Natural killer cell treated with Interleukin-12 subunit alpha and Interleukin-12 subunit beta and Interleukin-15 and Interleukin-18, amount 100 ng/mL, for 72 hours (primary cell): Measurements from ENCODE around the gene KCTD15. TPM values are rescaled to one million over a fixed set of nuclear protein-coding genes. Genes with fewer than 3 reads are reported as not detected.

Experiments used
- ATAC-seq, 2 donors: fragments of 150-1000 bp; cut with Tn5 transposase in 1 of 2; sonication (Bioruptor Pico), chemical (Tn5 transposase) in 1 of 2; 2 replicates each; pipeline ENCODE4 v1.10.0; 2021
- DNase-seq: peaks from one replicate; pipeline ENCODE4 v3.0.0; 2022; ENCODE audit warnings: low spot score
- H3K27ac Mint-ChIP-seq, 2 donors: 1 replicate in 1 of 2; 2 replicates in 1 of 2; pipeline ENCODE4 v1.8.0; 2022; ENCODE audit warnings: mixed read lengths in 2 of 2, mild to moderate bottlenecking in 1 of 2, moderate library complexity in 1 of 2
- H3K27me3 Mint-ChIP-seq, 2 donors: 1 replicate in 1 of 2; 2 replicates in 1 of 2; pipeline ENCODE4 v1.8.0; 2022; ENCODE audit warnings: mixed read lengths in 2 of 2
- H3K36me3 Mint-ChIP-seq: one replicate; pipeline ENCODE4 v1.8.0; 2022; ENCODE audit warnings: mixed read lengths
- H3K4me1 Mint-ChIP-seq, 2 donors: 1 replicate in 1 of 2; 2 replicates in 1 of 2; pipeline ENCODE4 v1.8.0; 2022; ENCODE audit warnings: low read depth in 2 of 2, mixed read lengths in 2 of 2, mild to moderate bottlenecking in 1 of 2
- H3K4me3 Mint-ChIP-seq: one replicate; pipeline ENCODE4 v1.8.0; 2022; ENCODE audit warnings: mixed read lengths
- H3K9me3 Mint-ChIP-seq: 2 replicates; pipeline ENCODE4 v1.8.0; 2022; ENCODE audit warnings: mixed read lengths
- total RNA-seq, 2 donors: library from RNA; stranded (reverse); gene quantifications; one replicate each; pipeline ENCODE4 v1.2.3, GENCODE V29; 2022

The KCTD15 gene
- total RNA-seq, 2 donors from 2014 or later: 0.59 to 3.4 TPM

DNA sequence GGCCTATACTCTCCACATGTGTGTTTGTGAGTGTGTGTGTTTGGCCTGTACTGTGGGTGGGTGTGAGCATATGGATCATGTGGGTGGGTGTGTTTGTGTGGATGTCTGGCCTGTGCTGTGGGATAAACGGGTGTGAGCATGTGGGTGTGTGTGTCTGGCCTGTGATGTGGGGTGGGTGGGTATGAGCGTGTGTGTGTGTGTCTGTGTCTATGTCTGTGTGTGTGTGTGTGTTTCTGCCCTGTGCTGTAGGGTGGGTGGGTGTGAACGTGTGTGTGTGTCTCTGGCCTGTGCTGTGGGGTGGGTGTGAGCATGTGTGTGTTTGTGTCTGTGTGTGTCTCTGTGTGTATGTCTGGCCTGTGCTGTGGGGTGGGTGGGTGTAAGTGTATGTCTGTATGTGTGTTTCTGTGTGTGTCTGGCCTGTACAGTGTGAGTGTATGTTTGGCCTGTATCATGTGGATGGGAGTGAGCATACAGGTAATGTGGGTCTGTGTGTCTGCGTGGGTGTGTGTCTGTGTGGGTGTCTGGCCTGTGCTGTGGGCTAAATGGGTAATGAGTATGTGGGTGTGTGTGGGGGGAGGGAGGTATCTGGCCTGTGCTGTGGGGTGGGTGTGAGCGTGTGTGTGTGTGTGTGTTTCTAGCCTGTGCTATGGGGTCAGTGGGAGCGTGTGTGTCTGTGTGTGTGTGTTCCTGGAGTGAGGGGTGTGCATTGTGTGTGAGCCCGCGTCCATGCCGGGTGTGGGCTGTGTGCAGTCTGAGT is 20.8 kb upstream of the KCTD15 start:
- Mint-ChIP-seq H3K4me1 (peaks cover 12 to 19% of the 10 kb centered on the region in 2 donors), H3K27me3 (peaks cover 25 to 29% of the 10 kb centered on the region in 2 donors), H3K4me3 (no peak overlapping the region), H3K9me3 (no peaks in the 10 kb centered on the region), H3K36me3 (no peaks in the 10 kb centered on the region), H3K27ac (no peak overlapping the region)
- DNase-seq: no peak
- no peak for ATAC-seq

DNA sequence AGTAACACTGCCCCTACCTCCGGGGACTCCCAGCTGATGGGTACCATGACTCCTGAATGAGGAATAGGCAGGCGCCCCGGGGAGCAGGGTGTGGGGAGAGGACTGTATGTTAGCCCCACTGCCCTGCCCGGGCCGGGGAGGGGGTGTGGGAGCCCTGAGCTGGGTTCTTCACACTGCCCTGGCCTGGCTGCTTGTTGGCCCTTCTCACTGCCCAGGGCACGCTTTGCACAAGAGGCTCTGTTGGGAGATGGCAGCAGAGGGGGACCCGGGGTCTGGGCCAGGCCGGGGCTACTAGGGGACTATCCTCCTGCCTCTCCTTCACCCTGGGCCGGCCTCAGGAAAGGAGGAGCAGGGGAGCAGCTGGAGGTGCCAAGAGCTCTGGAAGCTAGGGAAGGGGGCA is 19.3 kb upstream of the KCTD15 start:
- H3K27ac Mint-ChIP-seq: no peak overlapping the region
- peaks cover 12 to 19% of the 10 kb centered on the region in 2 donors for H3K4me1 Mint-ChIP-seq
- H3K9me3 Mint-ChIP-seq: no peaks in the 10 kb centered on the region
- no peaks in the 10 kb centered on the region for H3K36me3 Mint-ChIP-seq
- ATAC-seq: no peak
- H3K27me3 Mint-ChIP-seq: peaks cover 29 to 31% of the 10 kb centered on the region in 2 donors
- no peak overlapping the region for H3K4me3 Mint-ChIP-seq
- no peak for DNase-seq

DNA sequence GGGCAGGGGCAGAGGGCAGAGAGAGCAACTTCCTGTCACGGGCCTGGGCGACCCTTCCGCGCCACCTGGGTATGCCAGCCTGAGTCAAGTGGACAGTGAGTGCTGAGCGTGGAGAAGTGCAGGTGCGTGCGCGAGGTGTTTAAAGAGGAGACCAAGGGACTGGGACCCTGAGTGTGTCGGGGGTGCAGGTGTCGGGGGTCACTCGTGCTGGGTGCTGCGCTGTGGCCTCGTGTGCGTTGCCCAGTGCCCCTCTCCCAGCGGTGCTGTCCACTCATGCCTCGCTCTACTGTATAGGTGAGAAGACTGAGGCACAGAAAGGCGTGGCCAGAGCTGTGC is 18.9 kb upstream of the KCTD15 start:
- Mint-ChIP-seq H3K4me1 (peaks cover 12 to 22% of the 10 kb centered on the region in 2 donors), H3K27ac (no peak overlapping the region), H3K9me3 (no peaks in the 10 kb centered on the region), H3K4me3 (no peak overlapping the region), H3K27me3 (peaks cover 29 to 34% of the 10 kb centered on the region in 2 donors), H3K36me3 (no peaks in the 10 kb centered on the region)
- ATAC-seq (no peak), DNase-seq (no peak)

DNA sequence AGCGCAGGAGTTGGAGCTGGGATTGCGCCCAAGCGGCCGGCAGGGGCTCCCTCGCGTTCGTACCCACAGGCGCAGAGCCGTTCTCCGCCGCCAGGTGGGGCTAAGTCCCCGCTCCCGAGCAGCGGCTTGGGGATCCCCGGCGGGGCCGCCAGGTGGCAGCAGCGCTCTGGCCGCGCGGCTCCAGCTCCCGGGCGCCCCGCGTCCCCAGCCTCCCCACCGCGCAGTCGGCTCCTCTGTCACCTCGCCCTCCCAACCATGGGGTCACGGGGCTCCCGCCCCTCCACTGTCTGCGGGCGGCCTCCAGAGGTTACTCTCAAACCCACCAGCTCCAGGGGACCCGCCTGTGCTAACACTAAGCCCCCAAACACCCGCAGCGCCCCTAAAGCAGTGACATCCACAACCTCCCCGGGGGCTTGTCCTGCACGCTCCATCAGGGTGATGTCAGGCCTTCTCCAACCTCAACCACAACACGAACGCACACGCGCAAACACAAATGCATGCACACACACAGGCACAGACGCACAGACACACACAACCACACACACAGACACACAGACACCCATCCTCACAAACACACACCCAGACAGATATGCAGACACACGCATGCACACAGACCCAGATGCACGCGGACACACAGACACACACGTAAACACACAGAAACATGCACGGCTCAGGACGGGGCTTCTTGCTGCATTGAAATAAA is 18.4 kb upstream of the KCTD15 start:
- DNase-seq (peak; percentile 81), ATAC-seq (peak; percentile 86 to 92)
- Mint-ChIP-seq H3K4me3 (peak overlapping the region; percentile 46), H3K27ac (no peak overlapping the region), H3K4me1 (peaks cover 12 to 22% of the 10 kb centered on the region in 2 donors), H3K36me3 (no peaks in the 10 kb centered on the region), H3K27me3 (peaks cover 29 to 36% of the 10 kb centered on the region in 2 donors), H3K9me3 (no peaks in the 10 kb centered on the region)

DNA sequence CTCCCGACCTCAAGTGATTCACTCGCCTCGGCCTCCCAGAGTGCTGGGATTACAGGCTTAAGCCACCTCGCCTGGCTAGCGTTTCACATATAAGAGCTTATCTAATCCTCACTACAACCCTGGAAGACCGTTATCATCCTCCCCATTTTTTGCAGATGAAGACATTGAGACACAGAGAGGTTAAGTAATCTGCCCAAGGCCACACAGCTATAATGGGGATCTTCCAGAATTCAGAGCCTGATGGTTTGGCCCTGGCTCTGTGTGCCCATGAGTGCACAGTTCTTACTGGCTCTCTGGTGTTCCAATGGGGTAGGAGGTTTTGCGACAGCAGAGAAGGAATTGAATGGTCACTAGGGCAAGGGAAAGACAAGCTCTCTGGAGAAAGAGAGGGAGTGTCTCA is 16.8 kb upstream of the KCTD15 start:
- peaks cover 12 to 22% of the 10 kb centered on the region in 2 donors for H3K4me1 Mint-ChIP-seq
- no peaks in the 10 kb centered on the region for H3K36me3 Mint-ChIP-seq
- H3K27ac Mint-ChIP-seq: peak overlapping the region in 1 of 2 donors; percentile 7
- ATAC-seq (no peak), DNase-seq (no peak)
- H3K9me3 Mint-ChIP-seq: no peaks in the 10 kb centered on the region
- peaks cover 29 to 37% of the 10 kb centered on the region in 2 donors for H3K27me3 Mint-ChIP-seq
- H3K4me3 Mint-ChIP-seq: no peak overlapping the region

GRCh38 chr19:33780251-33780650 is 16.4 kb upstream of the KCTD15 start:
- H3K27ac Mint-ChIP-seq: no peak overlapping the region
- no peak overlapping the region for H3K4me3 Mint-ChIP-seq
- ATAC-seq: no peak
- no peak for DNase-seq
- H3K9me3 Mint-ChIP-seq: no peaks in the 10 kb centered on the region
- peaks cover 29 to 37% of the 10 kb centered on the region in 2 donors for H3K27me3 Mint-ChIP-seq
- H3K36me3 Mint-ChIP-seq: no peaks in the 10 kb centered on the region
- H3K4me1 Mint-ChIP-seq: peaks cover 12 to 22% of the 10 kb centered on the region in 2 donors

- no peak overlapping the region for H3K27ac Mint-ChIP-seq
- ATAC-seq (no peak), DNase-seq (no peak)
- H3K4me3 Mint-ChIP-seq: no peak overlapping the region
- H3K27me3 Mint-ChIP-seq: peaks cover 31 to 35% of the 10 kb centered on the region in 2 donors
- no peaks in the 10 kb centered on the region for H3K9me3 Mint-ChIP-seq
- peaks cover 15 to 20% of the 10 kb centered on the region in 2 donors for H3K4me1 Mint-ChIP-seq
- no peaks in the 10 kb centered on the region for H3K36me3 Mint-ChIP-seq
Observed at GRCh38 chr19:33780746-33781145, 15.9 kb upstream of the KCTD15 start.

GRCh38 chr19:33781415-33781935 is 15.2 kb upstream of the KCTD15 start:
- H3K27ac Mint-ChIP-seq: no peak overlapping the region
- H3K4me1 Mint-ChIP-seq: peaks cover 17 to 18% of the 10 kb centered on the region in 2 donors
- H3K9me3 Mint-ChIP-seq: no peaks in the 10 kb centered on the region
- H3K36me3 Mint-ChIP-seq: no peaks in the 10 kb centered on the region
- no peak overlapping the region for H3K4me3 Mint-ChIP-seq
- no peak for ATAC-seq
- no peak for DNase-seq
- H3K27me3 Mint-ChIP-seq: peaks cover 28 to 34% of the 10 kb centered on the region in 2 donors

DNA sequence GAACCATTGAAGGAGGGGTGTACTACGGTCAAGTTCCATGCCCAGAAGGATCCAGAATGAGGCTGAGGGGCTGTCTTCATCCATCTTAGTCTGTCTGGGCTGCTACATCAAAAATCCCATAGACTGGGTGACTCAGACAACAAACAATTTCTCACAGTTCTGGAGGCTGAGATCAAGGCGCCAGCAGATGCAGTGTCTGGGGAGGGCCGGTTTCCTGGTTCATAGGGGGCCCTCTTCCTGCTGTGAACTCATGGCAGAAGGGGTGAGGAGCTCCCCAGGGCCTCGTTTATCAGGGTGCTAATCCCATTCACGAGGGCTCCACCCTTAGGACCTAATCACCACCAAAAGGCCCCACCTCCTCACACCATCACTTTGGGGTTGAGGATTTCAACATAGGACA is 14.7 kb upstream of the KCTD15 start:
- no peak overlapping the region for H3K27ac Mint-ChIP-seq
- no peaks in the 10 kb centered on the region for H3K36me3 Mint-ChIP-seq
- peaks cover 17 to 18% of the 10 kb centered on the region in 2 donors for H3K4me1 Mint-ChIP-seq
- DNase-seq (no peak), ATAC-seq (no peak)
- H3K4me3 Mint-ChIP-seq: no peak overlapping the region
- peaks cover 32 to 34% of the 10 kb centered on the region in 2 donors for H3K27me3 Mint-ChIP-seq
- no peaks in the 10 kb centered on the region for H3K9me3 Mint-ChIP-seq

GRCh38 chr19:33784432-33784831 is 12.2 kb upstream of the KCTD15 start:
- H3K4me1 Mint-ChIP-seq: peaks cover 6 to 8% of the 10 kb centered on the region in 2 donors
- H3K27ac Mint-ChIP-seq: no peak overlapping the region
- H3K9me3 Mint-ChIP-seq: no peaks in the 10 kb centered on the region
- DNase-seq (no peak), ATAC-seq (no peak)
- no peaks in the 10 kb centered on the region for H3K36me3 Mint-ChIP-seq
- H3K27me3 Mint-ChIP-seq: peaks cover 32 to 33% of the 10 kb centered on the region in 2 donors
- H3K4me3 Mint-ChIP-seq: no peak overlapping the region

DNA sequence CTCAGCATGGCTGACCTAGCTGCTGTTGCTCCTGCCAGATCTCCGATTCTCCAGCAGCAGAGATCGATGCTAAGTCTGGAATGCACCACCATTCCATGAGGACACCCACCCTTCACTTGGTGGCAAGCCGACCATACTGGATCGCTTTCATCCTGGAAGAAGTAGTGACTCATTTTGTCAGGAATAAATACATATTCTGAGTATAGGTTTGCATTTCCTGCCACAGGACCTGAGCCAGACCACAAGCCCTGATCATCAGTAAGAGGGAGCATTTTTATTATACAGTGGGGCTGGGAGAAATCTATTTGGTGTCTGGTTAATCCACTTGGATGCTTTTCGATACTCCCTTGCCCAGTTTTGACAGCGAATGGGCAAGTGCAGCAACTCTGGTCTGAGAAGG is 10.9 kb upstream of the KCTD15 start:
- Mint-ChIP-seq H3K9me3 (no peaks in the 10 kb centered on the region), H3K27me3 (peaks cover 26 to 28% of the 10 kb centered on the region in 2 donors), H3K36me3 (no peaks in the 10 kb centered on the region), H3K4me1 (peaks cover 3 to 6% of the 10 kb centered on the region in 2 donors), H3K4me3 (no peak overlapping the region), H3K27ac (no peak overlapping the region)
- no peak for DNase-seq
- ATAC-seq: no peak

GRCh38 chr19:33788676-33789075 is 8.0 kb upstream of the KCTD15 start:
- no peaks in the 10 kb centered on the region for H3K9me3 Mint-ChIP-seq
- H3K36me3 Mint-ChIP-seq: no peaks in the 10 kb centered on the region
- peaks cover 0 to 6% of the 10 kb centered on the region in 2 donors for H3K4me1 Mint-ChIP-seq
- no peak for DNase-seq
- no peak overlapping the region for H3K4me3 Mint-ChIP-seq
- no peak overlapping the region for H3K27ac Mint-ChIP-seq
- peaks cover 26 to 33% of the 10 kb centered on the region in 2 donors for H3K27me3 Mint-ChIP-seq
- ATAC-seq: no peak

GRCh38 chr19:33789344-33789743 is 7.3 kb upstream of the KCTD15 start:
- no peak for DNase-seq
- H3K4me3 Mint-ChIP-seq: no peak overlapping the region
- H3K27ac Mint-ChIP-seq: no peak overlapping the region
- ATAC-seq: no peak
- H3K36me3 Mint-ChIP-seq: no peaks in the 10 kb centered on the region
- peaks cover 0 to 6% of the 10 kb centered on the region in 2 donors for H3K4me1 Mint-ChIP-seq
- no peaks in the 10 kb centered on the region for H3K9me3 Mint-ChIP-seq
- peaks cover 26 to 35% of the 10 kb centered on the region in 2 donors for H3K27me3 Mint-ChIP-seq
